ENCODE measurements around the gene ARHGEF38. TPM values are rescaled to one million over a fixed set of nuclear protein-coding genes. Genes with fewer than 3 reads are reported as not detected.

The ARHGEF38 gene, protein sequence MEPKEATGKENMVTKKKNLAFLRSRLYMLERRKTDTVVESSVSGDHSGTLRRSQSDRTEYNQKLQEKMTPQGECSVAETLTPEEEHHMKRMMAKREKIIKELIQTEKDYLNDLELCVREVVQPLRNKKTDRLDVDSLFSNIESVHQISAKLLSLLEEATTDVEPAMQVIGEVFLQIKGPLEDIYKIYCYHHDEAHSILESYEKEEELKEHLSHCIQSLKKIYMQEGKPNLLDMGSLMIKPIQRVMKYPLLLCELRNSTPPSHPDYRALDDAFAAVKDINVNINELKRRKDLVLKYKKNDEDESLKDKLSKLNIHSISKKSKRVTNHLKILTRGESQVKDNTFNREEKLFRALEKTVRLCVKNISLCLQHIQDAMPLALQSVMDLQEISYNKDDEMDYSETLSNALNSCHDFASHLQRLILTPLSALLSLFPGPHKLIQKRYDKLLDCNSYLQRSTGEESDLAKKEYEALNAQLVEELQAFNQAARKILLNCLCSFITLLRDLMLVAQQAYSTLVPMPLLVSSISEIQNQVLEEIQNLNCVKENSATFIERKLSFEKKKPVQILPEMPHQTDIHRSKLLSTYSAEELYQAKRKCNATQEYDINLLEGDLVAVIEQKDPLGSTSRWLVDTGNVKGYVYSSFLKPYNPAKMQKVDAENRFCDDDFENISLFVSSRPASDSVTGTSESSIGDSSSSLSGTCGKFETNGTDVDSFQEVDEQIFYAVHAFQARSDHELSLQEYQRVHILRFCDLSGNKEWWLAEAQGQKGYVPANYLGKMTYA
- 1.3 TPM for total RNA-seq

- DNase-seq: peak; percentile 29
These were observed at the start of gene ARHGEF38 for GRCh38 chr4:105551965-105552746. TSS of gene ARHGEF38 (plus strand) at chr4:105552620. CDS start at chr4:105552766, 146 bp downstream.

DNA sequence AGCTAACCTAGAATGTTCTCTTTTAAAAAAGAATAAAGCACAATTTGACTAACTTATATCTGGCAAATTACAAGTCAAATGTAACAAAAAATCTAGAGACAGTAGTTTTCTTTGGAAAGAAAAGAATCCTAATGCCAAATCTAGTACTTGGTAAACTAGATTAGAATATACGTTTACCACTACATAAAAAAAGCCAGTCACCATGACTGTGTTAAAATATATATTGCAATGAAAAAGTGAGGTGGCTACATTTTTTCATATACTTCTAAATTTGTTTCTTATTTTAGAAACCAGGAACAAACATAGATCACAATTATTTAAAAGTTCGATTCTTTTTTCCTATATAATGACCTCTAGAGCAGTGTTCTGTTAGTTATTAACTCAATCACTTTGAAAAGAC, 48.9 kb upstream of the ARHGEF38 start:
- DNase-seq: no peak

- DNase-seq: no peak
These were observed 47.7 kb upstream of the ARHGEF38 start for GRCh38 chr4:105504744-105505143.

DNA sequence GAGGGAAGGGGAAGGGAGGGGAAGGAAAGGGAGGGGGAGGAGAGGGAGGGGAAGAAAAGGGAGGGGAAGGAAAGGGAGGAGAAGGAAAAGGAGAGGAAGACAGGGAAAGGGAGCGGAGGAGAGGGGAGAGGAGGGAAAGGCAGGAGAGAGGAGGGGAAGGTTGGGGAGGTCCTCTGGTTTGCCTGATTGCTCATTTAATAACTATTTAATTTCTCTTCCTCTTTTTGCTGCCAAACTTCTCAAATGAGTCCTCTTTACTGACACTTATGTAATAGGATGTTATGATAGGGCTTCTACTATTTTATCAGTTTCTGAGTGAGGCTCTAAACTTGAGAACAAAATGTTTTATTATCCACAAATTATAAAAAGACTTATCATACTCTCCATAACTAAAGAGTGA, 43.1 kb upstream of the ARHGEF38 start:
- DNase-seq: no peak

DNA sequence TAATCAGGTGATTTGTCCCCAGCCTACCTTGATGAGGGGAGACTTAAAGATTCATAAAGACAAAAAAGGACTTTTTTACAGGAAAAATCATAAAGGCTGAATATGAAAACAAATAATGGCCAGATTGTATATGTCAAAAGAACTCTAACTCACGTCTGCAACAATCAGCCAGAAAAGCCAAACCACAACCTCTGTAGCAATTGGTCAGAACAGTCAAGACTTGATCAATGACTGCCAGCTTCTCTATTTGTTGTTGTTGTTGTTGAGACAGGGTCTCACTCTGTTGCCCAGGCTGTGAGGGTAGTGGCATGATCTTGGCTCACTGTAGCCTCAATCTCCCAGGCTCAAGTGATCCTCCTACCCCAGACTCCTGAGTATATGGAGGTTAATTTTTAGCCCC, 42.7 kb upstream of the ARHGEF38 start:
- no peak for DNase-seq

- no peak for DNase-seq
These were observed 42.2 kb upstream of the ARHGEF38 start for GRCh38 chr4:105510245-105510644.

- DNase-seq: peak; percentile 65
These were observed 31.3 kb upstream of the ARHGEF38 start for GRCh38 chr4:105520819-105521790.

- no peak for DNase-seq
These were observed 25.8 kb upstream of the ARHGEF38 start for GRCh38 chr4:105526656-105527055.

DNA sequence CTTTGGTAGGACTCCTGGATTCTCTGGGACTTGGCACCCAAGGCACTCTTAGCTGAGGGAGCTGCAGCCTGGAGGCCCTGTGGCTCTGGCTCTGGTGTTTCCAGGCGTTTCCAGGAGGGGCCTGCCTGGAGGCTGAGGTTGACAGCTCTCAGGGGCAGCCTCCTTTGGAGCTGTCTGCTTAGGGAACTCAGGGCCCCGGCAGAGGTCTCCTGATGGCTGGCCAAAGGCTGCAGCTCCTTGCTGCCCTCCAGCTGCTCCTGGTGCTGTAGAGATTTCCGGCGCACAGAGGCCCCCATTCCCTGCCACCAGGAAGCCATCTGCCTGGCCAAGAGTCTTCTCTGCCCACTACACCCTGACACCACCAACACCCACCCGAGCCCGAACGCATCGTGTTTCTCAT, 25.3 kb upstream of the ARHGEF38 start:
- no peak for DNase-seq

GRCh38 chr4:105536601-105537000, 15.8 kb upstream of the ARHGEF38 start:
- DNase-seq: no peak

DNA sequence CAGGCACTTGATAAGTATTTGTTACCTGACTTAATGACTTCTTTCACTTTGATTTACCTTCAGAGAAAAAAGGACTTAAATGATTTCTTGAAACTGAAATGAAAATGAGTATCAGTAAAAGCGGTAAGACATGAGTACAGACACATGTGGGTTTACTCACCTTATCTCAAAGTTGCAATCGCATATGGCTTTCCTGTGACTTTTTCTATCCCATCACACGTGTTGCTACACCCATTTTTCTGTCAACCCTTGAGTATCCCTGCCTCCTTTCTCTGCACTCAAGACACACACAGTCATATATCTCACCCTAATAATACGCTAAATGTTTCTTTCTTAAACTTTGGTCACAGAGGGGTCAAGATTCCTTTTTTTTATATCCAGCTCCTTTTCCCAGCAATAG, 11.0 kb upstream of the ARHGEF38 start:
- no peak for DNase-seq

GRCh38 chr4:105542039-105542438, 10.4 kb upstream of the ARHGEF38 start:
- DNase-seq: no peak

DNA sequence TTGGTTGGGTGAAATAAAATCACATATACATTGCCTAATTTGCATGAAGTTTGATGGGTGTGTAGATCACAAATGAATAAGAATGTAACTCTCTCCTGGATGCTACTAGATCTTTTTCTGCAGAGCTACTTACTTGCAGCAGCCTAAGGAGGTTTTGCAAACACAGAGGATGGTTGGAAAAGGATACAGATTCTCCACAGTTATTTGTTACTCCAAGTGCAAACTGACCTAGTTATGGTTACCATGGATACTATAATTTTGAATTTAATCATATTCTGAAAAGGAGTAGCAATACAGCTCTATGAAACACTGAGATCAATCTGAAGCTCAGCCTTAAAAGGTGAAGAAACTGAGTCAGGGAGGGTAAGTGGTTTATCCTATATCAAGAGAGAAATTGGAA, 9.1 kb upstream of the ARHGEF38 start:
- no peak for DNase-seq

DNA sequence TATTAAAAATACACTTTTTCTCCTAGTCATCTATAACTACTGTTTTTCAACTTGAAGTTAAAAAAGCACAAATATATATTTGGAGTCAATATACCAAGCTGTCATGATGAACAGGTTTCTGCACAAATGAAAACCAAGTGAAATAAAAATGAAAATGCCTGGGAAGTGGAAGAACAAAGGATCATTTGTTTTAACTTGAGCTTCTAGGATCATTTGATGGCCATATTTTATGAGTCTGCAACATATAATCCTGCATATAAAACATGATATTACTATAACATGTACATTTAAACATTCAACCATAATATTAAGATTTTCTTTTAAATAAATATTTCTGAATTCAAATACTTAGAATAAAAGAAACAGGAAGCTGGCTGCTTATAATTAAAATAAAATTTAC, 8.5 kb upstream of the ARHGEF38 start:
- no peak for DNase-seq

- DNase-seq: no peak
These were observed 7.7 kb upstream of the ARHGEF38 start for GRCh38 chr4:105544520-105545286.

DNA sequence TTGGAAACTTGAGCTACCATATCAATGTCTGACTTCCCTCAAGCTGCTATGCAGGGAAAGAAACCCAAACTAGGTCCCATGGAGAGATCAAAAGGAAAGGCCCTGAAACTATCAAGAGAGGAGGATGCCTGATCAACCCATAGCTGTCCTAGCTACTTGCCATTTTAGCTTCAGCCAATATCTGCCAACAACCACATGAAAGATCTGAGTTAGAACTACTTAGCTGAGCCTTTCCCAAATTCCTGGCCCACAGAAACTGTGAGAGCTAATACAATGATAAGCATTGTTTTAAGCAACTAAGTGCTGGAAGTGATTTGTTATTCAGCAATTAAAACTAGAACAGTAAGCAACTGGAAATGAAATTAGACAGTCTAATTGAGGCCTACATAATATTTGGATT, 6.3 kb upstream of the ARHGEF38 start:
- DNase-seq: no peak

DNA sequence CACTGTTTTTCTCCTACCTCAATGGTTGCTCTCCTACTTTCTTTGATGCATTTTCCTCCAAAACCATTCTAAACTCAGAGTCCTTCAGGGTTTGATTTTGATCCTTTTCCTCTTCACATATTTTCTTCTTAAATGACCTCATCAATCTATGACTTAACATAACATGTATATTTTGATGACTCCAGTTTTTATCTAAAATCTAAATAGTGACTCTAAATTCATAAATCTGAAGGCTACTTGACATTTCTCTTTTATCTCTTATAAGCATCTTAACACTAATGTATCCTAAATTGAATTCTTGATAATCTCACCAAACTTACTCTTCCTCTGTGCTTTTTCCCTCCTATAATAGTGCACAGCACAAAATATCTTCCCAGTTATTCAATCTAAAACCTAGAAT, 4.7 kb upstream of the ARHGEF38 start:
- DNase-seq: no peak

DNA sequence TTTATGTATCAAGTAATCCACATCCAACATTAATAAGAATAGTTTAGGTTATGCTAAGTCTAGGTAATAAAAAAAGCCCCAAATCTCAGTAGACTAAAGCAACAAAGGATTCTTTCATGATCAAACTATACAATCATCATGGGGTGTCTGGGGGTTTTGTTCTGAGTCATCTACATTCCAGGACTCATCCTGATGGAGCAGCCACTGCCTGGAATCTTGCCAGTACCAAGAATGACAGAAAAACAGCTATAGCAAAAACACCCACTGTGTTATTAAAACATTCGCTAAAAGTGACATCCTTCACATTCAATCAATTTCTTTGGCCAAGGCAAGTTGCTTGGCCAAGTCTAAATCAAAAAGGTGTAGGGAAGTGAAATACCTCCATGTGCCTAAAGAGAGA, 3.9 kb upstream of the ARHGEF38 start:
- DNase-seq: no peak

DNA sequence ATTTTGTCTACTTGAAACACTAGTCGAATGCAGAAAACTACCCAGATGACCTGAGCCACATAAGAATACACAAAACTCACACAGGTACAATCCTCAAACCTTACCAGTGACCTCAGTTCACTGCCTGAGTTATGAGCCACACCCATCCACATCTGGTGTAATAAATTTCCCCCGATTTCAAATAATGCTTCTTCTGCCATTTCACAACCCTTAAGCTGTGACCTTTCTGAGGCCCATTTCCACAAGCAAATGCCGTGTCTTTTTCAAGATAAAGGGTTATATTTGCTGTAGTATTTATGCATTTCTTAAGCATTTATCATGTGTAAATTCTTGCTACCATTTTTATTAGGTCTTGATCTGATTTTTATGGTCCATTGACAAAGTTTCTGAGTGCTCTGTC, 1.8 kb upstream of the ARHGEF38 start:
- DNase-seq: no peak

DNA sequence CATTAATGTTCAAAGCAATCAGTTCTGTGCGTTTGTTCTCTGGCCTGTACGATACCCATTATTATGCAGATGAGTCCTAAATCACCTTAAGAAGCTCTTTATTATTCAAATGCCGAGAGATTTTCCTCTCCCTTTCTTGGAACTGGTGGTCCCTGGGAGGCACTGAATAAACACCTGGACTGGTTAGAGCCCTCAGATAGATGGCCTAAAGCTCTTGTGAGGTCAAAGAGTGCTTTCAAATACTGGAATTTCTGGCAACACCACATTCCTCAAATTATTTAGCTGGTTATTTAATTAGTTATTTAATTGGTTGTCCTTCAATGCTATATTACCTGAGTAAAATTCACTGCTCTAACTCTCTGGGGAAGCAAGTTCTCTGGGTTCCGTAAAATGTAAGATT, 3.0 kb downstream of the ARHGEF38 start:
- DNase-seq: no peak

DNA sequence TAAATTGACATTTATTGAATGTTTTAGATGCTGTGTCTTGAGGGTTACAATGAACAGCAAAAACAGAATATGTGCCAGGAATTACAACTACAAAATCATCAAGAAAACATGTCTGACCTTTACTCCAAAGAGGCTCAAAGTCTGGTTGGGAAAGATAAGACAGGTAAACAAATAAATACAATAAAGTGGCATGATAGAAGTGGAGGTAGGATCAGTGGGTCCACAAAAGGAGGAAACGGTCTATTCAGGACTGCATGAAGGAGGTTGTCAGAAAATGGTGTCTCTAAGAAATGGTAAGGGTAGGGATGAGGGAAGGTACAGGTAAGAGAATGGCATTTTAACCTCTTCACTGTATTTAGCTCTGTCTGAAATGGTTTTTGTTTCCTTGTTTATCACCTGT, 3.8 kb downstream of the ARHGEF38 start:
- DNase-seq: no peak
